Panc1 (cell line): Measurements from ENCODE around the gene GLOD4.

ENCODE experiments used
- CTCF ChIP-seq: fragments of 450-650 bp; IDR thresholded peaks from 2 replicates; pipeline ENCODE4 v1.5.1; 2017; ENCODE audit warnings: mild to moderate bottlenecking
- SIN3A ChIP-seq: IDR thresholded peaks from 2 replicates; pipeline ENCODE4 v1.6.1; 2012; ENCODE audit warnings: low read depth, mild to moderate bottlenecking, low read length, moderate library complexity, borderline replicate concordance; ENCODE audit not compliant: insufficient read depth

DNA sequence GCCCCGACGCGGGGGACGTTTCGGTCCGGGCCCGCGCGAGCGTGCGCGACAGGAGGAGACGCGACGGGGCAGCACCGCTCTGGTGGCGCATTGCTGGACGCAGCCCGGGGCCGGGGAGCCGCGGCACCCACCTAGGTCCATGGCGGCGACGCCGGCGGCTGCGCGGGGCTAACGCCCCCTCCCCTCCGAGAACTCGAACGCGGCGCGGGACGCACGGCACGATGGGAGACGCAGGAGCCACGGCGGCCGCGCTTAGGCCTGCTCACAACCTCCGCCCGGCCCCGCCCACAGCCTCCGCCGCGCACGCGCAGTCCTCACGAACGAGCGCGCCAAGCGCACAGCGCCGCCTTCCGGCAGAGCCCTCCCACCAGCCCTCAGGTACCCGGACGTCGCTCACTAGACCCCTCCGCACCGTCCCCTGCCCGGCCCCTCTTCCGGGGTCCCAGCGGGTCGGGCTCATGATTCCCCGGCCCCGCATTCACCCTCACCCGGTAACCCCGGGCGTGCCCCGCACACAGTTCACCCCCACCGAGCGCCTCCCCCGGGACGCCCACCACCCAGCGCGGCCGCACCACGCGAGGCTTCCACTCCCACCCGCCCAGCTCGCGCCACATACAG lies 30.0 kb downstream of the GLOD4 start, which contains the start of gene GEMIN4:
- TF ChIP-seq SIN3A (peak; percentile 74; the same call in 1 of the 2 replicates), CTCF (peak; percentile 95)
